Muscle of back (tissue), 11 donors: ENCODE data around the gene NCAPH2. TPM values are rescaled to one million over a fixed set of nuclear protein-coding genes. Genes with fewer than 3 reads are reported as not detected.

Experiments used
- DNase-seq, 3 donors: peaks; one replicate each; pipeline versions ENCODE4 v3.0.0 to v3.0.0-alpha.2; 2013
- polyA plus RNA-seq, 10 donors: library from polyadenylated mRNA; unstranded; fragments of 120-200 nt; gene quantifications; one replicate each; pipeline ENCODE4 v1.2.1, GENCODE V29; 2013; ENCODE audit not compliant: insufficient read length in 10 of 10

NCAPH2 gene
- polyA plus RNA-seq, 10 donors: 24.5 to 39.8 (median 32.0) TPM

DNA sequence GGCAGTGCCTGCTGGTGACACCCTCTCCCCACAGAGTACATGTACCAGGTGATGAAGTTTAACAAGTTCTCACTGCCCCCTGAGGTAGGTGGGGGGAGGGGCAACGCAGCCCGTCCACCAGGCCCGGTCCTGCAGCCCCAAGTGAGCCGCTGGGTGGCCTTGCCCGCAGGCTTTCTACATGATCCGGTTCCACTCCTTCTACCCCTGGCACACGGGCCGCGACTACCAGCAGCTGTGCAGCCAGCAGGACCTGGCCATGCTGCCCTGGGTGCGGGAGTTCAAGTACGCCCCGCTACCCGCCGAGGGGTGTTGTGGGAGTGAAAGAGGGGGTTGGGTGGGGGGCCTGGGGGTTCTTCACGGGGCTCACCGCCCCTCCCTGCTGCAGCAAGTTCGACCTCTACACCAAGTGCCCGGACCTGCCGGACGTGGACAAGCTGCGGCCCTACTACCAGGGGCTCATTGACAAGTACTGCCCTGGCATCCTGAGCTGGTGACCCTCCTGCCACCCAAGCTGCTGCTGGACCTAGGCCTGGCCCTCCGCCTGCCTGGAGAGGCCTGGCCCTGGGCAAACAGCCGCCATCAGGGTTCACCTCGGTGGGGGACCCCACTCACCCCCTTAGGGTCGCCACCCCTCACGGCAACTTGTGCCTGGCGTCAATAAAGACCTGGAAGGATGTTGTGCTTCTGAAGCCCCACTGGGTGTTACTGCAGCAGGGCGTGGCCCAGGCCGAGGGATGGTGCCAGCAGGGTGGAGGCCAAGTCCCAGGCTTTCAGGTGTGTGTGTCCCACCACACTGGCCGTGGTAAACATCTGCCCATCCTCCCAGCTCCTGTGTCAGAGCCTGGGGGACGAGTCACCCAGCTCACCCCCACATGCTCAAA lies 18.4 kb upstream of the NCAPH2 start:
- no peak for DNase-seq

DNA sequence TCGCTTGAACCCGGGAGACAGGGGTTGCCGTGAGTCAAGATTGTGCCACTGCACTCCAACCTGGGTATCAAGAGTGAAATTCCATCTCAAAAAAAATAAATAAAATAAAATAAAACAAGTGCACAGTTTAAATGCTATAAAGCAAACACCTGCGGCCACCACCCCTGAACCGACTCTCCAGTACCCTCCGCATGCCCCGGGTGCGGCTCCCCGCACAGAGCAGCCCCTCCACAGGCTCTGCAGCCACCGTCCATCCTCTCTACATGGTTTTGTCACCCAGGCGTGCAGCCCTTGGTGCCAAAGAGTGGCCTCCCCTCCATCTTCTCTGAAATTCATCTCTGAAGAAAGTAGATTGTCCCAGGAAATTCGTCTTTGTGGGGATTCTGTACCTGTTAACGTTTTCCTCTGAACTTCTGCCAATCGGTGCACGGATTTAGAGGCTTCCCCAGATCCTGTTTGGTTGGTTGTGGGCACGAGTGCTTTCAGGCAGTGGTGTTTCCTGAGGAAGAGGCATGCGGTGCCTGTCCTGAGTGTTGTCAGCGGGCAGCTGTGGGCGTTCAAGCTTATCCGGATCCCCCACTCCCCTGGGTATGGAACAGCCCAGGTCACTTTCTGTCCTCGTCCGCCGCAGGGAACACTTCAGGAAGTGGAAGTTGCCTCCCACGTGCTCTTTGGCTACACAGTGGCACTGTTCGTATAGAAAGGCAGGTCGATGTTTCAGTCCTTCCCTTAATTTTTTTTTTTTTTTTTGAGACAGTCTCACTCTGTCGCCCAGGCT lies 17.3 kb upstream of the NCAPH2 start:
- DNase-seq: no peak

DNA sequence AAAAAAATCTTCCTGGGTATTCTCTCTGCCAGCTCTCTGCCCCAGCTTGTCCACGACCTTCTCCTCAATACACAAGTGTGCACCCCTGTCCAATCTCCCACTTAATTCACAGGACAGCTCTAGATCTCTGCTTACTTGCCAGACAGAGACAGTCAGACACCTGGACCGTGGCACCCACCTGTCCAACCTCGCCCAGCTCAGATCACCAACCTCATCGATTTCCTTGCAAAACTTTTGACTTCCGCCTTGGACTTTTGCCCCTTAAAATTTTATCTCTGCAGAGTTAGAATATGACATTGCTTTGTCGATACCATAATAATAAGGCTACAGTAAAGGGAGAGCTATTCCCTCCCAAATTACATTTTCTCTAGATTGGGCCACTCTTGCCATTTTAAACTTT lies 10.9 kb upstream of the NCAPH2 start:
- no peak for DNase-seq

DNA sequence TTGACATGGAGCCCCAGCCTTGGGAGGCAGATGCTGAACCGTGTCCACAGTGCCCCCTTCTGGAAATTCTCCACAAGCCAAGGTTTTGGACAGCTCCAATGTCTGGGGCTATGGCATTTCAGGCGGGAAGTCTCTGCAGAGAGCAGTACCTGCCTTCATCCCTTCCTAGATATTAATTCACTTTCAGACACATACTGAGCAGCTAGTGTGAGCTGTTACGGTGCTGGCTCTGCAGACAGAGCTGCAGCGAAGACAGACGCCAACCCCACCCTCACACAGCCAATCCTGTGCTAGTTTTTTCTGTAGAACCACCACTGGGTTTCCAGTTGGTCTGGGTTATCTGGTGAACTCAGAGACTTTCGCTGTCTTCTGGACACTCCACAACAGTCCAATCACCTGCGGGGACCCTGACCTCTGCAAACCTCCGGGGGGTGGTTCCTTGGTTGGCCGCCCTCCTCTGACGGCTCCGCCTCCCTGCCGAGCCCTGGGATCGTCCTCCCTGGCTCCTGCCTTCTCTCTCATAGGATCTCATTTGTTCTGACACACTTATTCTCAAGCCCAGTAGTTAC lies 9.6 kb upstream of the NCAPH2 start:
- peak in 2 of 3 donors; percentile 42 to 53 for DNase-seq

DNA sequence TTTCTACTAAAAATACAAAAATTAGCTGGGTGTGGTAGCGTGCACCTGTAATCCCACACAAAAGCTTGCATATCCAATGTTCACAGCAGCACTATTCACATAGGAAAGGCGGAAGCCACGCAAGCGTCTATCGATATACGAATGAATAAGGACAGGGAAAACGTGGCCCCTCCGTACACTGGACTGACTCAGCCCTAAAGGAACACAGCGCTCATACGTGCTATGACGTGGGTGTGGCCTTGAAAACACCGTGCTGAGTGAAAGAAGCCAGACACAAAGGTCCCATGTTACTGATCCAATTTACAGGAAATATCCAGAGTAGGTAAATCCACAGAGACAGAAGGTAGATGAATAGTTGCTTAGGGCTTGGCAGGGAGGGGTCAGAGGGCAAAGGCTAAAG lies 7.6 kb upstream of the NCAPH2 start:
- no peak for DNase-seq

DNA sequence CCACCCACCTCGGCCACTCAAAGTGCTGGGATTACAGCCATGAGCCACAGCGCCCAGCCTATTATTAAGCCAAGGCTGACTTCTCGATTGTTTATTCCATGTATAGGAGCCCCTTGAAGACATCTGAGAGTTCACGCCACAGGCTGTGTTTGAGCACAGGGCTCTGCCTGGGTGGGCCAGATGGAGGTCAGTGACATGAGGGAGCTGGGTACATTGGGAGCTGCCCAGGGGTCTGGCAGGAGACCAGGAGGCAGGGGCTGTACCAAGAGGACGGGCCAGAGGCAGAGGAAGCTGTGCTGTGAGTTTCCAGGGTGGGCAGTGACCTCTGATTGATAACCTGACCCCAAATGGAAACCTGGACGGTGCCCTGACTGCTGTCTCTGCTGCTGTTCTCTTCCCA lies 5.9 kb upstream of the NCAPH2 start:
- no peak for DNase-seq

DNA sequence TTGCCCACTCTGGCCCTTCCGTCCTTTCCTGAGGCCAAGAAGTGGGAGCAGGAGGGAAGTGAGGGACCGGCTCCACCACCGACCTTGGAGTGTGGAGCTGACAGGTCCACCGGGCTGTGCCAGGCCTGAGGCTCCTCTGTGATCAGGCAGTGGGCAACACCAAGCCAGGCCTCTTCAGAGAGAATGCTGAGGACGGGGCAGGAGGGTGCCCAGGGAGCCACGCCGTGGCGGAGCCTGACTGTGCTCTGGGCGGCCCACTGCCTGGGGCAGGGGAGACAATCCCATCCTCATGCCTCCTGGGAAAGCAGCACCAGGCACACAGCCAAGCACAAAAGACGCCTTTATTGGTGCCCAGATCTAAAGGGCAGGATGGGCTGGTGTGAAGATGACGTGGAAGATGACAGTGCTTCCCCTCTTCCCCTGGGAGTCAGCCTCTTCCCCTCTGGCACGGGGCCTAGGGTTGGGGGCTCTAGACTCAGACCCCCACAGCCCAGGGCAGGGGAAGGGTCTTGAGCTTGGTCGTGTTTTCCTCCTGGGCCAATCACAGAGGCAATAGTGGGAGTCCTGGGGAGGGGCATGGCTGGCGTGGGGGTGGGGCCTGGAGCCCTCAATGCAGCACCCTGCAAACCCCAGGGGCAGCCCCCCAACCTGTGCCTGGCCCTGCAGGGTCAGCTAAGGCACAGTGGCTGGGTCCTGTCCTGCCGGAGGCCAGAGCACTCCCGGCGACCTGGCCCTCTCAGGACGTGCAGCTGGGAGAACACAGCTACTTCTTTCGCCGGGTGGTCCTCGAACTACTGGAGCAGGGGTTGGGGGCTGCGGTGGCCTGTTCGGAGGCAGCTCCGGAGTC lies 5.2 kb upstream of the NCAPH2 start:
- DNase-seq: no peak

DNA sequence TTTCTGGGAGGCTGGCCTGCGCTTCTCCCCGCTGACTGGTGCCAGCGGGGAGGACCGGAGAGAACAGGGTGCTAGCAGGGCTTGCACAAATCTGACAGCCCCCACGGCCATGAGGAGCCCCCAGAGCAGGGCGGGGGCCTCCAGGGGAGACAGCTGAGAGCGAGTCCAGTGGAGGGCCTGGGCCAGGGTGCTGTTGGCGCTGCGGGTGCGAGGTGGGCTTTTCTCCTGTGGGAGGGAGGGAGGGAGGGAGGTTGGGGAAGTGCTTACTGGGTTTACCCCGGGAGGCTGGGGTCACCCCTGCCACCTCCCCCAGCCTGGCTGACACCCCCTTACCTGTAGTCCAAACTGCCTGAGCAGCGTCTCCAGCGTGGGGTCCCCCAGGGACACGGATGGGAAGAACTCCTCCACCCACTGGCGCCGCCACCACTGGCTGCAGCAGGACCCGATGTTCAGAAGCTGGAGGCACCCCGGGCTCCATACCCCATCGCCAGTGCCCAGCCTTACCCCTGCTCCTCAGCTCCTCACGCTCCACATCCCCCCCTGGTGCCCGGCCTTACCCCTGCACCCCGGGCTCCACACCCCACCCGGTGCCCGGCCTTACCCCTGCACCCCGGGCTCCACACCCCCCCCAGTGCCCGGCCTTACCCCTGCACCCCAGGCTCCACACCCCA lies 4.4 kb upstream of the NCAPH2 start:
- no peak for DNase-seq

DNA sequence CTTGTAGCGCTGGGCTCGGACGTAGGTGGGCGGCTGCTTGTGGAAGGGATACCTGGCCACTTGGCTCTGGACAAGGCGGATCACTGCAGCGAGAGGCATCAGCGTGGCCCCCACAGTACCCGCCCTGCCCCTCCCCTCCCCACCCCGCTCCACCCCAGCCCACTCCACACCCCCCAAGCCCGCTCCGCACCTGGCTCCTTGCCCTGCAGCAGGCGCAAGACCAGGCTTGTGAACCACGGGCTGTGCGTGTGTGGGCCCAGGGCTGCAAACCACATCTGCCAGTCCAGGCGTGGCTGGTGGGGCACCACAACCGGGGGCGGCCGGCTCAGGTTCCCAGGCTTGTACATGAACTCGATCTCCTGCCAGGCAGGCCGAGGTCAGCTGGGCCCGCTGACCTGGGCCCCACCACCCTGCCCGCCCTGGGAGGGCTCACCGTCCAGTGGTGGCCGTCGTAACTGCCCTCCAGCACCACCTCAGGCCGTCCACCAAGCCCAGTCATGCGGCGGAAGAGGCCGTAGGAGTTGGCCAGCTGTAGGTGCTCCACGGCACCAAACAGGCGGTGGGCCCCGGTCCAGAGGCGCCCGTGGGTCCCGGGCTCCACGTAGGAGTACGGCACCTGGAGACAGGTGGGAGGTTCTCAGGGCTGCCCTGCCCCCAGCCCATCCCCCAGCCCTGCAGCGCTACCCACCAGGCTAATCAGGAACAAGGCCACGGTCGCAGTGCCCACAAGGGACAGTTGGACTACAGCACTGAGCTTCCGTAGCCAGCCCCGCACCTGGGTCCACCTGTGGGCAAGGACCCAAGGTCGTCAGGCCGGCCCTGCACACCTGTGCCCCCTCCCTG lies 3.4 kb upstream of the NCAPH2 start:
- DNase-seq: no peak

DNA sequence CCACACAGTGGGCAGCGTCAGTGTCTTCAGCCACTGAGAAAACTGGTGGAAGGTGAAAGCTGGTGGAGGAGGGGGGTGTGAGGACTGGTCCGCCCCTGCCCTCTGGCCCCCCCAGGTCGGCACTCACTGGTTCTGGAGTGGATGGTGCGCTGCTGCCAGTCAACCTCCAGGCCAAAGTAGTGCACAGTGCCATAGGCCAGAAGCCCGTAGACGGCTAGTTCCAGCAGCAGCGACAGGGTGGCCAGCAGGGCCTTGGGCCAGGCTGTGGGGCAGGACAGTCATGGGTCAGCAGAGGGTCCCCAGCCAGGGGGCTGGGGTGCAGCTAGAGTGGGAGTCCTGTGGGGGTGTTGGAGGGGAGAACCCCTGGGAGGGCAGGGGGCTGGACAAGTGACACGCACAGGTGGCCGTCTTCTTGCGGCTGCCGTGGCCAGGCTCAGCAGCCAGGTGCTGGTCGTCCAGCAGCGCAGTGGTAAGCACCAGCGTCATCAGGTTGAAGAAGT lies 2.7 kb upstream of the NCAPH2 start:
- DNase-seq: no peak

DNA sequence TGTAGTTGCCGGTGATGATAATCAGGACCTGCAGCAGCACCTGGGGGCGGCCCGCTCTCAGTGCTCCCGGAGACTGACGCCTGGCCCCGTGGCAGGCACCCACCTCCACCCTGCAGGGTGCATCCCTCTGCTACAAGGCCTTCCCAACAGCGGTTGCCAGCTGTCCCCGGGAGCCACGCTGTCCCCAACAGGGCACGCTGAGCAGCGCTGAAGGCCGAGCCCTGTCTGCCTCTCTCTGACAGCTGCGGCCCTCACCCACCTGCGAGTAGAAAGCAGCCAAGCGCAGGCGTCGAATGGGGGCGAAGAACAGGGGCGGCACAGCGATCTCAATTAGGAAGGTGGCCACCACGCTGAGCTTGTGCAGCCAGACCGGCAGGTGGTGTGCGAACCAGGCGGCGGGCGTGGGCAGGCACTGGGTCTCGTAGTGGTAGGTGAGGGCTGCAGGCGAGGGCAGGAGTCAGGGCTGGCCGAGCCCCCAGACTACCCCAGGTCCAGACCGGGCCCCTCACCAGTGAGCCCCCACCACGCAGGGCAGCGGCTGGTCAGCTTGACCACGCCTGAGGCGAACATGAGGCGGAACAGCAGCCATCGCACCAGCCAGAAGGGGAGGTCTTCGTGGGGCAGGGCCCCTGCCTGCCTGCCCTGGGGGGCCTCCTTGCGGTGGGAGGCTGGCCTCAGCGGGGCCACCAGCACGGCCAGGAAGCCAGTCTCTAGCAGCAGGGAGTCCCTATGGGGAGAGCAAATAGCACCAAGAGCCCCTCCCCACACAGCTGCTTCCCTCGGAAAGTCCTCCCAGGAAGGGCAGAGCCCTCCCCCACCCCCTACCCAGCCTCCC lies 2.0 kb upstream of the NCAPH2 start:
- DNase-seq: no peak

DNA sequence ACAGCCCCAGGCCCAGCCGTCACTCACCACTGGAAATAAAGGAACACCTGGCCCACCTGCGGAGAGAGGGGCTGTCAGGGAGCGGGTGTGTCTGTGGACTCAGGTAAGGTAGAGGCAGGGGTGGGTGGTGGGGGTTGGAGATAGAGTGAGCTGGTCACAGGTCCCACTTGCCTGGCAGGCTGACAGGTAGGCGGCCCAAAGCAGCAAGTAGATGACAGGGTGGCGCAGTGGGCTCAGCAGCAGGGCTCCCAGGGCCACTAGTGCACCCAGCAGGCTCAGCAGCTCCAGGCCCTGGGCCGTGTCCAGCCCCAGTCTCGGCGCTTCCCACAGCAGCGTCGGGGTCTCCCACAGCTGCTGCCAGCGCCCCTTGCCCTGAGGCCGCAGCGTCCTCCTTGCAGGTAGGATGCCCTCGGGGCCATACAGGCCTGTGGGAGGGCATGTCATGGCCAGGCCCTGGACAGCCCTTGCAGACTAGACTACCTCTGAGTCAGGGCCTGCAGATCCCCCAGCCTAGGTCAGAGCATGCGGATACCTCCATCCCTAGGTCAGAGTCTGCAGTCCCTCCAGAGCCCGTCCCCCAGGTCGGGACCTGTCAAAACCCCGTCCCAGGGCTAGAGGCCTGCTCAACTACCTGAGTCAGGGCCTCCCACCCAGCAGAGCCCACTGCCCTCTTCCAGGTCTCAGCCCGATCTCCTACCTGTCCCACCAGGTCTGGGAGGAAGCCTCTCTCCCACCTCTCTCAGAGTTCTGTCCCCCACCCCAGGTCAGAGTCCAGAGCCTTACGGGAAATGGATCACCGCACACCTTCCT lies 1.2 kb upstream of the NCAPH2 start:
- DNase-seq: no peak

DNA sequence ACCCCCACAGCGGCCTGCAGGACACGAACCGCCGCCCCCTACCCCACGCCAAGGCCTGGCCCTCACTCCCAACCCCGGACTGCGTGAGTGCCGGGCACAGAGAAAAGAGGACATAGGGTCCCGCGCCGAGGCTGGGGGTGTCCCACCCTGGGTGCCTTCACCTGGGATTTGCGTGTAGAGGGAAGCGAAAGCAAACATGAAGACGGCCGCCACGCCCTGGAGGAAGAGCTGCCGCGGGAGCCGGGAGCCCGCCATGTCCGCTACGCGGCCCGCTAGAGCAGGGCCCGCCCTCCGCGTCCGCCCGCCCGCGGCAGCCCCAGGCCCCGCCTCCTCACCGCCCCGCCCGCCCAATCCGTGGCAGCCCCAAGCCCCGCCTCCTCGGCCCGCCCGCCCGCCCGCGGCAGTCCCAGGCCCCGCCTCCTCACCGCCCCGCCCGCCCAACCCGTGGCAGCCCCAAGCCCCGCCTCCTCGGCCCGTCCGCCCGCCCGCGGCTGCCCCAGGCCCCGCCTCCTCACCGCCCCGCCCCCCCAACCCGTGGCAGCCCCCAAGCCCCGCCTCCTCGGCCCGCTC lies 518 bp upstream of the NCAPH2 start, which contains the start of gene LMF2:
Gene LMF2, minus strand, starts transcription at position 282 of the 570 bp plus-strand sequence. Its CDS starts 27 bp downstream, at position 255.
- peak in 1 of 3 donors; percentile 93 for DNase-seq

DNA sequence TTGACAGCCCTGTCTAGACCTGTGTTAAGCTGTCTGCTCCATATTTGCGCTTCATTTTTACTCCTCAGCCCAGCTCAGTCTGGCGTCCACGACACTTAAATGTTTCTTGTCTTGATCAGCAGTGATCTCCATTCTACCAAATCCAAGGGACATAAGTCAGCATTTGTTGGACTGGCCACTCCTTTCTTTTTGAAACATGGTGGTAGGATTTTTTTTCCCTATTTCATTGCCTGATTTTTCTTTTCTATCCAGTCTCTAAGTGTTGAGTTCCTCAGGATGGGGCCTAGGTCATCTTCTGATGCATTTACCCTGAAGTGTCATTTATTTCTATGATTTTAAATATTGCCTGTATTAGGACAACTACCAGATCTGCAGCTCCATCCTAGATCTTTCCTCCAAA lies 873 bp downstream of the NCAPH2 start:
- DNase-seq: no peak

DNA sequence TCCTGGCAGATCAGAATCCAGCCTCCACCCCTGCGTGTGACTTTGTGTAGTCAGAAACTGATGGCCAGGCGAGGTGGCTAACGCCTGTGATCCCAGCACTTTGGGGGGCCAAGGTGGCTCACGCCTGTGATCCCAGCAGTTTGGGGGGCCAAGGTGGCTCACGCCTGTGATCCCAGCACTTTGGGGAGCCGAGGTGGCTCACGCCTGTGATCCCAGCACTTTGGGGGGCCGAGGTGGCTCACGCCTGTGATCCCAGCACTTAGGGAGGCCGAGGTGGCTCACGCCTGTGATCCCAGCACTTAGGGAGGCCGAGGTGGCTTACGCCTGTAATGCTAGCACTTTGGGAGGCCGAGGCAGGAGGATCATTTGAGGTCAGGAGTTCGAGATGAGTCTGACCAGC lies 5.2 kb downstream of the NCAPH2 start:
- no peak for DNase-seq

DNA sequence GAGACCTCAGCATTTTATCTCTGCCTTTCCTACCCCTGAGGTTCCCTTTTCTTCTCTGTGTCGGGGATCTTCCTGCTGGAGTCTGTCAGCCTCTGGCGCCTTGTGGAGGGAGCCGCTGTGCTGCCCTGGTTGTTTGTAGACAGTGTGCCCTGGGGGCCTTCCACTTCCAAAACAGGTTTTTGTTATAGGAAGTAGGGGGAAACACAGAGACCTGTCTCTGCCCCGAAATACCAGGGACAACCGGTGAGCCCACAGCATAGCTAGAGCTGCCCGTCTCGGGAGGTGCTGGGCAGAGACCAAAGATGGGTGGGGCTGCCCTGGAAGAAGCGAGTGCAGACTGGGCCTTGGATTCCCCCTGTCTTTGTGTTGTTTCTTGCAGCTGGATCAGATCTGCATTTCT lies 8.0 kb downstream of the NCAPH2 start:
- no peak for DNase-seq

DNA sequence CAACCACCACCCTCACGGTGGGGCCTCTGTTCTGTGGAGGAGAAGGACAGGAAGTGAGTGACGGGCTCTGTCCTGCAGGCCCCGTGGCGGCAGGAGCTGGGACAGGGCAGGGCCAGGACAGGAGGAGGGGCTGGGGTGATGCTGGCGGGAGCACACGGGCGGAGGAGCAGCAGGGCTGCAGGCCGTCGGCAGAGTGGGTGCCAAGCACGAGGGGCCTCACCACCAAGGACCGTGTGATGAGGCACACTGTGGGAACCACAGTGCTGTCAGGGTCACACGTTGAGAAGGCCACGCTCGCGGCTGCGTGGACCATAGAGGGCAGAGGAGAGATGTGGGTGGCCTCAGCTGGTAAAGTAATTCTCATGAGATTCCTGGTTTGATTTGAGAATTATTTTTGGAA lies 8.9 kb downstream of the NCAPH2 start:
- DNase-seq: no peak
